HG02610 (cell line): ENCODE data around the gene PAQR7.

ENCODE experiments used
- ATAC-seq: cut with Tn5 transposase; IDR thresholded peaks from one replicate; pipeline ENCODE4 v1.9.1; 2021; ENCODE audit warnings: mild to moderate bottlenecking, moderate library complexity; ENCODE audit not compliant: unreplicated experiment

PAQR7 gene

DNA sequence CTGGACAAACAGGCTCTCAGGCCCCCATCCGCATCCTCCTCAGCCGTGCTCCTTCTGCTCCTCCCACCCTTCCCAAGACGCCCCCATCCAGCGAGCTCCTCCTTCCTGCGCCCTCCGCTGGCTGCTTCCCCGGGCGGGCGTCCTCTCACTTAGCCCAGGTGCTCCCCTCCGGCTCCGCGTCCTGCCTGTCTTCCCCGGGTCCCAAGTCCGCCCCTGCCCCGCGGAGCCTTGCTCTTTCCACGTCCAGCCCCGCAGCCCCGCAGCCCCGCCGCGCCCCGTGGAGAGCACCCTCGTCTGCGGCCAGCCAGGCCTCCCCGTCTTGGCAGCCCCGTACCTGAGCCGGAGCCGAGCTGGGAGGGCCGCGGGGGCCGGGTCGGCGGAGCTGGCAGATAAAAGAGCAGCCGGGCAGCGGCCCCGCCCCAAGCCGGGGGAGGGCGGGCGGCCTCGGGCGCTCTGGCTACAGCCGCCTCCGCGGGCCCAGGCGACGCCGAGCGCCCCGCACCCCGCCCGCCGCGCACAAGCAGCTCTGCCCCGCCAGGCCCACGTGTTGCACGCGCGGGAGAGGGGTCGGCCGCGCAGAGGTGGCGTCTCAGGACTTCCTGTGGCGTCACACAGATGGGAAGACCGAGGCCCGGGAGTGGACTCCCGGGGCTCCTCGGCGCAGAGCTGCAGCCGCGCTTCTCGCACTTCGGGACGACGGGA lies at the start of gene PAQR7:
TSS of gene PAQR7 (minus strand) at position 555 of the 702 bp plus-strand sequence. CDS start 11,869 bp downstream, outside the sequence.
- ATAC-seq = peak; percentile 53

DNA sequence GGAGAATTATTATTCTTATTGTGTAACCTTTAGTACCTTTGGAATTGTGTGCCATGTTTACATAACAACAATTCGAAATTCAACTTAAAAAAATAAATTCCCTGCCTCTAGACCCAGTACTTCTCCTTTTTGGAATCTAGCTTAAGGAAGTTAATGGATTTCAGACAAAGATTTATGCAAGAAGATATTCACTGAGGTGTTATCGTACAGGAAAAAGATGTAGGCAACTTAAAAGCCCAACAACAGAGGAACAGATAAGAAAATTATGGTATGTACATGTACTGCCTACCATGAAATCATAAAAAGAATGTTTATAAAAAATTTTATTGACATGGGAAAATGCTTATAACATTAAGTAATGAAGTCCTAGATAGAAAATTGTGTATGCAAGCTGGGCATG lies 48.9 kb upstream of the PAQR7 start:
- no peak for ATAC-seq

DNA sequence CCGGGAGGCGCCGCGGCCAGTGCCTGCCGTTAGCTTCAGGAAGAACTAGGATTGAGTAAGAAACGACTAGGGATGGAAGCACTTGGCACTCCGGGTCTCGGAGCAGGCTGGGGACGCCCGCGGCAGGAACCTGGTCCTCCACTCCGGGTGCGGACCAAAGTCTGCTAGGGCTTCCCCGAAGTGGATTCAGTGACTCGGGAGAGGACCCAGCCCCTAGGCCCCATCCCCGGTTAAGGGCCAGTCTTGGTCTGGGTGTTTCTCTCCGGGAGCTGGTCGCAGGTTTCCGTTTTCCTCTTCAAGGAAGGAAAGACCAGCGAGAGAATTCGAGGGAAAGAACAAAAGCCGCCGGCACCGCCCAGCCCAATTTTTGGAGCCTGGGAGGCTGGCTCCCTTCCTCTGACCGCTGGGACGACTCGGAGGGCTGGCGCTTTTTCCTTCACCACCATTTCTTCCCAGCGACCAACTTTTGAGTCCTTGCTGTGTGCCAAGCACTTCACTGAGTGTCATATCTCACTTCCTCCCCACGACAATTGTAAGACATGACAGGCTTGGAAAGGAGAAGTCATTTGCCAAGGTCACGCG lies 47.6 kb upstream of the PAQR7 start:
- ATAC-seq = no peak

DNA sequence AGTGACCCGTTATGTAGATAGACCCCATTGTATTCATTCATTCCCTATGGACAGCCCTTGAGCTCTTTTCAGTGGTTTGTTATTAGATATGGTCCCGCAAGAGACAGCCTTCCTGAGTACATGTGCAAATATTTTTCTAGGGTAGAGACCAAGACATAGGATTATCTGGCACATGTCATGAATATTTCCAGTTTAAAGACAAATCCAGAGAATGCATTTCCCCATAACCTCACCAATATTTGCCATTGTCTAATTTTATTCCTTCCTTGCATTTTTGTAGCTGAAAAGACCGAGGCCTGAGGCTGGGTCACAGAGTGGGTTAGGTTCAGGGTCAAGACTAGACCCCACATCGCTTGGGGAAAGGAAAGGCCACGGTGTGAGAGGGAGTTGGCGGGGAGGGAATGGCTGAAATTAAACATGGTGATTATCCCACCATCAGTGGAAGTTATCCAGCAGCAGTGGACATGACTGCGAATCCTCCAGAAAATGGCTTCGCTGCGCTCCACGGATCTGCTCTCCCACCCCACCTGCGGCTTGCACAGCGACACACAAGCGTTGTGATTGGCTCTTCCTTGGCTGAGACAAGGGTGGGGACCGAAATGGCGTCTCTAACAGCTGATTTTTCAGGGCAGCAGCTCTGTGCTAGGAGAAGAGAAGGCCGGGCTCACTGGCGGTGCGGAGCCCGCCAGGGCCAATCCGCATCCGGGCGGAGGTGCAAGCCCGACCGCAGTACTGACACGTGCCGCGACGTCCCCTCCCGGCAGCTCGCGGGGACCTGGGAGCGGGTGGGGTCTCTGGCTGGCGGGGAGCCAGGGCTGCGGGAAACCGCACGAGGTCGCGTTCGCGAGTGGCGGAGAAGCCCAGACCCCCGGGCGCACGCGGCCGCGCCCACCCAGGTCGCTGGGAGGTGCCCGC lies 46.8 kb upstream of the PAQR7 start:
- ATAC-seq = no peak

- no peak for ATAC-seq
Measured at GRCh38 chr1:25918615-25919014, 43.1 kb upstream of the PAQR7 start.

DNA sequence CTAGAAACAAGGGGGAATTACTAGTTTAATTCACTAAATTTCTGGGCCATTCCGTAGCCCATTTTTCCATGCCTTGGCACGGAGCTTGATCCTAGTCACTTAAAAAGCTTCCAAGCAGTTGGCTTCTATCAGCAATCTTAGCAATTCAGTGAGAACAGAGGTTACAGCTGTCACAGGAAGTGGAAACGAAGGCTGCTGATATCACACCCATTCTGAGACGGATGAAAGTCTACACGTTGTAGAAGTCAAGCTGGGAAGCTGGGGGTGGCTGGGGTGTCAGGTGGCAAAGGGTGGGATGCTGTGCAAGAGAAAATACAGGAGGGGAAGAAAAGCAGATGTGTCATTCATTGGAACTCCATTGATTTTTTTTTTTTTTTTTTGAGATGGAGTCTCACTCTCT lies 42.5 kb upstream of the PAQR7 start:
- ATAC-seq = no peak

- ATAC-seq = no peak
Measured at GRCh38 chr1:25916460-25916859, 41.0 kb upstream of the PAQR7 start.

DNA sequence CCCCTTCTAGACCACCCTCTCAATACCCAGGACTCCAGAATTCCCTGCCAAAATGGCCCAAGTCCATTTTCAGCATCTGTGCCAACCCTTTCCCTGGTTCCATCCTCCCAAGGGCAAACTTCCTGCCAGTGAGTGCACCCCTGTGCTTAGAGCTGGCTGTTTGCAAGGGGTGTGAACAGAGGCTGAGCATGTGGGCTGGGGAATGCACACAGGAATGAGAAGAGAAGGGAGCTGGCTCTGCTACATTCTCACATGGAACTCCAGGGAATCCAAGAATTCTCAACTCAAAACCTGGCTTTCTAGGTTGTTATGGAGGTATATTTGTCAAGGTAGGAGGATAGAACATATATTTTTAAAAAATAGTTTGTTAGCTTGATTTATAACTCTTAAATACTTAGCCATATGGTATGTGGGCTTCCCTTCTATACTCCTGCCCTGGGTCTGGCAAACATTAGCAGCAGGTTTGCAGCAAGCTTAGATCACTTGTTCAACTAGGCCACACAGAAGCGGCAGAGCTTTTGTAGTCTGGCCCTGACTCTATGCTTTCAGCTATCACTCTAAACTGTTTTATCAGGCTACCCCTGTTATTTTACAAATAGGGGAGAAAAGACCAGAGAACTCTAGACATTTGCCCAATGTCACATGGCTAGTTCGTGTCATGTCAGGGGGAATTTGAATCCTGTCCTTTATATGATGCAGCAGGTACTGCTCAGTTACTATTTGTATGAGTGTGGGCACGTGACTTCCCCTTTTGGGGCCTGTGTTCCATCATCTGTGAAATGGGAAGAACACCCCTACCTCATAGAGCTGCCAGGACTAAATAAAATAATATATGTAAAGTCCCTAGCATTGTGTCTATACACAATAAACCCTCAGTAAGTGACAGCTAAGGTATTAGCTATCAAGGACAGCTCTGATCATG lies 38.8 kb upstream of the PAQR7 start:
- no peak for ATAC-seq

GRCh38 chr1:25913206-25913605 lies 37.7 kb upstream of the PAQR7 start:
- ATAC-seq = no peak

DNA sequence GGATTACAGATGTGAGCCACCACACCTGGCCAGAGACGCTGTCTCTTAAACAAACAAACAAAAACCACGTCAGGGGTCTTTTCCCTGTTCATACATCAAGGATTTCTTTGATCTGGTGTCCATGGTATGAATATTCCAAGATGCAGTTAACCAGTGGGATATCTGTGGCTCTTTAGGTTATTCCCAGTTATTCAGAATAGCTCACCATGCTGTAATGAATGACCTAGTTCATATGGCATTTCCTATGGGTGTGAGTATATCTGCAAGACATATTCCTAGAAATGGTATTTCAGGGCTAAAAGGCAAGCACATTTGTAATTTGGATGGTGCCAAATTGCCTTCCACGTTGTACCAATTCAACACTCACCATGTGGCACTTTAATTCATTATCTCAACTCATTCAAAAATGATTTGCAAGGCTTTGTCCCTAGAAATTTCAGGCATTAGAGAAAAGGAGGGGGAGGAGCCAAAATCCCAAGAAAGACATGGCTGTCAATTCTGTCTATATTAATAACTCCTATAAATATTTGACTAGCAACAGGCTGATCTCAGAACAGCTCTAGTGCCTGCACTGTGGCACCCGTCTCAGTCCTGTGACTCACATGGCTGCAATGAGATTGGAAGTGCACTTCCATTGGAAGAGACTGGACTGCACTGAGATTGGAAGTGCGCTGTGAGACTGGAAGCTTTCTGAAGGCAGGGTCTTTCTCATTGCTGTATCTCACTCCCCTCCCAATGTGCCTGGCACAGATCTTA lies 36.7 kb upstream of the PAQR7 start:
- ATAC-seq = no peak

GRCh38 chr1:25911162-25911561 lies 35.7 kb upstream of the PAQR7 start:
- no peak for ATAC-seq

GRCh38 chr1:25909040-25909439 lies 33.5 kb upstream of the PAQR7 start:
- no peak for ATAC-seq

DNA sequence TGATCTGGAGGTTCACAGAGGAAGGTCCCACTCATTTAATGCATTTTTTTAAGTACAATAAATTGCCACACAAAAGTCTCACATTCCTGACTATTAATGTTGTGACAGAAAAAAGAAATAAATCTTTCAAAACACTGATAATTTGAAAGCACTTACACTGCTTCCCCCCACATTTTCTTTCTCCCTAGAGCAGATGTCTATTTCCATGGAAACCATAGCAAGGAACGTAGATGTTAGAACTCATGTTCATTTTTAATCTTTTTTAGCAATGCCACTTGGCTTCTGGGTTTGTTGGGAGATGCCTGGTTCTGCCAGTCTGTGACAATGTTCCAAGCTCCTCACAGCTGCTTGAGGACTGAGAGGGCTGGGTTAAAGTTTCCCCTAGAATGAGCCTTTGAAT lies 32.7 kb upstream of the PAQR7 start:
- ATAC-seq = no peak

DNA sequence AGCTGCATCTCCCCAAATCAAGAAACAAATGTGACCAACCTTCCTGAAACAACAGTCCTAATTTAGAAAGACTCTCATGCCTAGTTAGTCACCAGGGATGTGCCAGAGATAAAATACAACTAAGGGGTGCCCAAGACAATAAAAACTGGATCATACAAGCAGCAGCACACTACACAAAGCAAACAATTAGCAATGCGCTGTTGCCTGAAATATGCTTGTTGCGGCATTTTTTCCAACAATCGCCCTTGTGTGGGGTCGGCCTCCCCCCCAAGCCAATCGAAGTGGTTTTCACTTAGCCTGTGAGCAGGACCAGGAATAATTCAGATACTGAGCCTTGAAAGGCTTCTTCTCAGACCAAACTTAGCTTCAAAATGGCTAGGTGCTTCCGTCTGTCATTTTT lies 32.1 kb upstream of the PAQR7 start:
- ATAC-seq = no peak

GRCh38 chr1:25906644-25907300 lies 31.3 kb upstream of the PAQR7 start:
- ATAC-seq = no peak

- peak; percentile 63 for ATAC-seq
Measured at GRCh38 chr1:25905680-25906643, 30.5 kb upstream of the PAQR7 start, which contains the start of gene STMN1. Gene STMN1, minus strand, starts transcription at chr1:25906419. Its CDS starts 1,743 bp downstream, at chr1:25904676.

- ATAC-seq = peak; percentile 69
Measured at GRCh38 chr1:25904943-25905679, 29.6 kb upstream of the PAQR7 start.
